Activated T-helper 1 cell treated with anti-CD3 and anti-CD28 coated beads, Interleukin-2, amount 50 U/mL, for 16 hours (primary cell): ENCODE measurements around the gene PGBD1.
A peak's percentile ranks its signal among the peaks of the same experiment; 100 is the strongest.

Source experiments
- DNase-seq, 2 donors: peaks; one replicate each; pipeline ENCODE4 v3.0.0-alpha.2; 2020; ENCODE audit warnings: low read depth in 1 of 2, low spot score in 1 of 2

PGBD1 gene, protein sequence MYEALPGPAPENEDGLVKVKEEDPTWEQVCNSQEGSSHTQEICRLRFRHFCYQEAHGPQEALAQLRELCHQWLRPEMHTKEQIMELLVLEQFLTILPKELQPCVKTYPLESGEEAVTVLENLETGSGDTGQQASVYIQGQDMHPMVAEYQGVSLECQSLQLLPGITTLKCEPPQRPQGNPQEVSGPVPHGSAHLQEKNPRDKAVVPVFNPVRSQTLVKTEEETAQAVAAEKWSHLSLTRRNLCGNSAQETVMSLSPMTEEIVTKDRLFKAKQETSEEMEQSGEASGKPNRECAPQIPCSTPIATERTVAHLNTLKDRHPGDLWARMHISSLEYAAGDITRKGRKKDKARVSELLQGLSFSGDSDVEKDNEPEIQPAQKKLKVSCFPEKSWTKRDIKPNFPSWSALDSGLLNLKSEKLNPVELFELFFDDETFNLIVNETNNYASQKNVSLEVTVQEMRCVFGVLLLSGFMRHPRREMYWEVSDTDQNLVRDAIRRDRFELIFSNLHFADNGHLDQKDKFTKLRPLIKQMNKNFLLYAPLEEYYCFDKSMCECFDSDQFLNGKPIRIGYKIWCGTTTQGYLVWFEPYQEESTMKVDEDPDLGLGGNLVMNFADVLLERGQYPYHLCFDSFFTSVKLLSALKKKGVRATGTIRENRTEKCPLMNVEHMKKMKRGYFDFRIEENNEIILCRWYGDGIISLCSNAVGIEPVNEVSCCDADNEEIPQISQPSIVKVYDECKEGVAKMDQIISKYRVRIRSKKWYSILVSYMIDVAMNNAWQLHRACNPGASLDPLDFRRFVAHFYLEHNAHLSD

DNA sequence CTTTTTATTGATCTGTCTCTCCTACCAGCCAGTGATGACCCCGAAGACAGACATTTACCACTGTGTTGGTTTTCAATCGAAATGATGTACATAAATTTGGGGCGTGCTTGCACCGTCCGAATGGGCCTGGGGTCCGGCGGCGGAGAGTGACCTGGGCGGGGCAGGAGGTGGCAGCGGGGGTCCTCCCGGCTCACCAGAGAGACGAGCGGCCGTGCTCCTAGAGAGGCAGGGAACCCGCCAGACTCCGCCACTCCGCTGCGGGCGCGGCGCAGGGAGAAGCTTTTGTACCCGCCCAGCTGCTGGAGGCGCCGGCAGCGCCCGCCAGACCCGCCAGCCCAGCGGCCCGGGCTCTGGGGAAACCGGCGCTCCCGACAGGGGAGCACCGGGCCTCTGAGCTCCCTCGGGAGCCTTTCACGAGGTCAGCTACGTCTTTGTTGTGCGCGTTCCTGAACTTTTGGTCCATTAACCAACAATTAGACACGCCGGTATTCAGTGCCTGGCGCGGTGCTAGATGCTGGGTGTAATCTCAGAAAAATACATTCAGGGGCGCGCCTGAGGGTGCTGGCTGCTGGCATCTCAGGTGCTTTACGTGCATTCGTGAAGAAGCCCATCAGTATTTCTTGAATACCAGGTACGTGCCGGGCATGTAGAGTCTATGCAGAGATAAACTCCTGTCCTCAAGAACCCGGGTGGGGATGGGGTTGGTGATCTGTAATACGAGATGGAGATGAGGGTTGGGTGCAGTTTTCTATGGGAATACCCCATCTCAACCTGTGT is at the start of gene PGBD1:
Gene PGBD1 (plus strand): TSS at position 285 of the 777 bp plus-strand sequence. CDS start 2,242 bp downstream, outside the sequence.
- DNase-seq, result peak in 1 of 2 donors; percentile 6

DNA sequence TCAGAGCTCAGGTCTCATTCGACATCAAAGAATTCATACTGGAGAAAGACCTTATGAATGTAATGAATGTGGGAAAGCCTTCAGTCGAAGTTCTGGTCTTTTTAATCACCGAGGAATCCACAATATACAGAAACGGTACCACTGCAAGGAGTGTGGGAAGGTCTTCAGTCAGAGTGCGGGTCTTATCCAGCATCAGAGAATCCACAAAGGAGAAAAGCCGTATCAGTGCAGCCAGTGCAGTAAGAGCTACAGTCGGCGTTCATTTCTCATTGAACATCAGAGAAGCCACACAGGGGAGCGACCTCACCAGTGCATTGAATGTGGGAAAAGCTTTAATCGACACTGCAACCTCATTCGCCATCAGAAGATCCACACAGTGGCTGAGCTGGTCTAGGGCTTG is 48.6 kb upstream of the PGBD1 start:
- no peak for DNase-seq

DNA sequence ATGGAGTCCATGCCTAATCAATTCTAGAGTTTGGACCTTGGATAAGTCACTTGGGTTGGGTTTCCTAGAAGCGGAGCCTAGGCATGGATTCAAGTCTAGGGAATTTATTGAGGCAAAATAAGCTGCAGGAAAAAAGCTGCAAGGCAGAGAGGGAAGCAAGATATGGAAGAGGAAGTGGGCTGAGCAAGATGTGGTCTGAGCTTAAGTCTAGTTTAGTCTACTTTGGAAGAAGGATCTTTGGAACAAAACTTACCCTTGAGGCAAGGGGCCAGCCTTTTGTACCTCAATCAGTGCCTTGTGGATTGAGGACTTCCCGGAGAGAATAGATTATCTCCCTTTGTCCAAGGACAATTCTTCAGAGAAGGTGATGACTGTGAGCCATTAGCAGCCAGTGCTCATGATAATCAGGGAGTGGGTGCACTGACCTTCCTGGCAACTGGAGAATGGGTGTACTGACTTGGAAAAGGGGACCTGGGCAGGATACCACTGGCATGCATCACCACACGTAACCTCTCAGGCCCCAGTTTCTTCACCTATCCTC is 45.4 kb upstream of the PGBD1 start:
- no peak for DNase-seq

- no peak for DNase-seq
Observed at GRCh38 chr6:28239636-28240035, 41.7 kb upstream of the PGBD1 start.

GRCh38 chr6:28240471-28240870 is 40.9 kb upstream of the PGBD1 start:
- no peak for DNase-seq

GRCh38 chr6:28243946-28244345 is 37.4 kb upstream of the PGBD1 start:
- no peak for DNase-seq

DNA sequence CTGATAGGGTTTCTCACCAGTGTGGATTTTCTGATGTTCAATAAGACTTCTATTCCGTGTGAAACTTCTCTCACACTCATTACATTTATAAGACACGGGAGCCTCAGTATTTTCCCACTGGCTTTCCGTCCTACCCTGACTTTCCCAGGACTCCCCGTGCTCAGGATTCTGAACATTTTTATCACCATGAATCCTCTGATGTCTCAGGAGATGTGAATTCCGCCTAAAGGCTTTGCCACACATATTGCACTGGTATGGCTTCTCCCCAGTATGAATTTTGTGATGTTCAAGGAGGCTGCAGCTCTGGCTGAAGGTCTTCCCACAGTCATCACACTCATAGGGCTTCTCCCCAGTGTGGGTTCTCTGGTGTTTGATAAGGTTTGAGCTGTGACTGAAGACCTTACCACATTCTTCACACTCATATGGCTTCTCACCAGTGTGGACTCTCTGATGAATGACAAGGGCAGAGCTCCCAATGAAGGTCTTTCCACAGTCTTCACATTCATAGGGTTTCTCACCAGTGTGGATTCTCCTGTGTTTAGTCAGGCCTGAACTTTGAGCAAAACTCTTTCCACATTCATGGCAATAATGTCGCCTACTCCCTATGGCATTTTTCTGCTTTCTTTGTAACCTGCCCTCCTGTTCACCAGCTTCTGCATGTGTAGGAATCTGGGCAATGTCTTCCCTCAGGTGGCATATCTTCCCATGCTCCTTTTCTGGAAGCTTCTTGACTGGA is 36.0 kb upstream of the PGBD1 start:
- DNase-seq, result no peak

- DNase-seq, result no peak
Observed at GRCh38 chr6:28248916-28249315, 32.5 kb upstream of the PGBD1 start.

- DNase-seq, result no peak
Observed at GRCh38 chr6:28250747-28251146, 30.6 kb upstream of the PGBD1 start.

DNA sequence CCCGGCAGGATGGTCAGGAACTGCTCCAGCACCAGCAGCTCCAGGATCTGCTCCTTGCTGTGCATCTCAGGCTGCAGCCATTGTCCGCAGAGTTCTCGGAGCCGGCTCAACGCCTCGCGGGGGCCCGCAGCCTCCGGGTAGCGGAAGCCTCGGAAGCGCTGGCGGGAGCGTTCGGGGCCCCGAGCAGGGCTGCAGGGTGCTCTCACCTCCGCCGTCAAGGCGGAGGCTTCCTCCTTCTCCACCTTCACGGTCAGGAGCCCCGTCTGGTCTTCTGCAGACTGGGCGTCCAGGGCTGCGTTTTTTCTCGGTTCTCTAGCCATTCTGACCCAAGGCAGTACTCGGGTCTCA is 29.7 kb upstream of the PGBD1 start:
- no peak for DNase-seq

DNA sequence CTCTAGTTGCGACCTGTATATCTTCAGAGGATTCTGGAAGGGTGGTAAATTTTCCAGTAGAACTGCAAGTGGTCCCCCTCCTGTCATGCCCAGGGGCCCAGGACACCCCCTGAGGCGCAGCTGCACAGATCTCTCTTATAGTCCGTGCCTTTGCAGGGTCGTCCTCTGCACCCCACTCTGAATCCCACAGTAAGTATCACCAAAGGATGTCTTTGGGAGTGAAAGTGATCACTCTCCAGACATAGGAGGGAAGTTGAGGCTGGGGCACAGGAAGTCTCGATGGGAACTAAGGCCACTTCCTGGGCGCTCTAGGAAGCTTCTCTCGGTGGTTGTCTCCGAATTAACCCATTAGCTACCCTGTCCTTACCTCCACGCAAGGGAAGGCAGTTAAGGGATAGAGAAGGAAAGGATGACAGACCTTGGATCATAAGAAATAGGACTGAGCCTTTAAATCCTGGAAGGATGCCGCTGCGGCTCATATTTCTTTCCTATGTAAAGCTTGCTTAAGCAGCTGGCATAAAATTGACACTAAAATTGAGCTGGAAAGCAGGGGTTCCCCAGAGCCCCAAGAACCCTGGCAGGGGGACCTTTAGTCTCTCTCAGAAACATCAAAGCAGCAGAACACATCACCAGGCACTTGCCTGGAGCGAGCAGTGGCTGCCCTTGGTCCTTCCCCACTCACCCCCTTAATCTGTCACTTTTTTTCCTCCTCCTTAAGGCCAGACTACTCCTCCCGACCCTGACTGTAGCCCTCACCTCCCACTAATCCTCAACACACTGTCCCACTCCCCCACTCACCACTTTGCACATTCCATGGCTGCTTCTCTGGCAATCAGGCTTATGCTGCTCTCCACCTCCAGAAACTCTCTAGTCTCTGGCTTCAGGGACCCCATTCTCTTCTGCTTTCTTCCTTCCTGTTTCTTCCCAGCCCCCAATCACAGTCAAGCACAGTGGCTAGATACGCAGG is 29.1 kb upstream of the PGBD1 start, which contains the start of gene ZKSCAN4:
Gene ZKSCAN4 (minus strand): TSS at position 261 of the 967 bp plus-strand sequence. CDS start 289 bp downstream, outside the sequence.
- peak; percentile 57 to 64 for DNase-seq

DNA sequence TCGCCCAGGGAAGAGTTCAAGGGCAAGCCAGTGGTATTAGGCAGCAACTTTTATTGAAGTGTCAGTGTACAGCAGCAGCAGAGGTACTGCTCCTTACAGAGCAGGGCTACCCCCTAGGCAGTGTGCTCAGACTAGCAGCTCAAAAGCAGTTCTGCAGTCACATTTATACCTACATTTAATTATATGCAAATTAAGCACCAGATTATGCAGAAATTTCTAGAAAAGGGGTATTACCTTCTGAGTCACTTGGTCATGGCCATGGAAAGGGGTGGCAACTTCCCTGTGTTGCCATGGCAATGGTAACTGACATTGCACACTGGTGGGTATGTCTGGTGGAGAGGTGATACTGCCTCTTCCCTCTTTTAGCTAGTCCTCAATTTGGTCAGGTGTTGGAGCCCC is 27.3 kb upstream of the PGBD1 start:
- no peak for DNase-seq

- DNase-seq, result no peak
Observed at GRCh38 chr6:28257042-28257441, 24.3 kb upstream of the PGBD1 start.

- DNase-seq, result peak; percentile 10 to 40
Observed at GRCh38 chr6:28258877-28259777, 22.2 kb upstream of the PGBD1 start, which contains the start of gene NKAPL. NKAPL (plus strand) TSS chr6:28259297; CDS start chr6:28259372, 75 bp downstream.

GRCh38 chr6:28263922-28264321 is 17.4 kb upstream of the PGBD1 start:
- DNase-seq, result no peak

DNA sequence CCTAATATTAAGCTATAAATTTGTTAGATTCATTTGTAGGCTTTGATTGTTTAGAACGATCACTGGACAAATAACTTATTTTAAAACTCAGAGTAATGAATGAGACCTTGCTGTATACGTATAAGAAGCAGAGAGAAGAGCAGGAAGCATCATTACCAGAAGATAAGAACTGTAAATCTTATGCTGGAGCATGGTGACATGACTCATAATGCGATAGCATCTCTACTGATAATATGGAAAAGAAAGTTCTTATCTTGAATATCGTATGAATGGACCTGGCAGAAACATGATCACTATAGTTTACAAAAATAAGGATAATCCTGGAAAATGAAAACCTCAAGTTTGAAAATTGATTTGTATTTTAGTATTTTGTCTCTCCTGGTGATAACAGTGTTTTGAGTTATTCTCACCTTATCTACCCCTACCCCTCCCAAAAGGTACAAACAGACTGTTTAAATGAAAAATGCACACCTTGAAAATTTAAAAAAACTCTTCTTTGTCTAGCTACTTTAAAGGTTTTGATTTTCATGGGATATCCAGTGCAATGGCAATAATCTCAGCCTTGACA is 16.5 kb upstream of the PGBD1 start:
- no peak for DNase-seq

DNA sequence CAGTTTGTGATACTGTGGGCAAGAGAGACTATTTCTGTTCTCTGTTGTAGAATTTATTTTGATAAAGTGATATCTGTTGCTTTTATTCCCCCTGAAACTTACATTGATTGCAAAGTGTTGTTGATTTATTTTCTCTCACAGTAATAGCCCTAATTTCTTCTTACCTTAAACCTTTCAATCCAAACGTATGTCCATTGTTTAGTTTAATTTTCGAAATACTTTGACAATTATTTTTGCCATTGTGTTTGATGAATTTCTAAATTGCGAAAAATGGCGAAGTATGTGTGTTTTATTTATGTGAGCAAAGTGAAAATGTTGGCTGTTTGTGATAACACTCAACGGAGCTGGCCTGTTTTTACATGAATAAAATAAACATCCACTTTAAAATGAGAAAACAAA is 14.8 kb upstream of the PGBD1 start:
- DNase-seq, result no peak
